Calu3 (cell line): ENCODE results near the gene CHAF1B. TPM values are rescaled to one million over a fixed set of nuclear protein-coding genes. Genes with fewer than 3 reads are reported as not detected.
"Not testable (repeated sequence)": the region's sequence is repeated elsewhere in the genome, so short reads cannot be mapped to it uniquely, and the experiment has no call there.

Experiments
- BruUV-seq: library from RNA; stranded (reverse); fragments of 400-500 nt; replicated peaks from 2 replicates; lab custom pipeline; 2021; lab: Mats Ljungman, UMichigan
- CTCF ChIA-PET: fragments of 300-600 bp; sonication (Branson Sonifier 250); formaldehyde crosslinking; loops from one replicate; lab custom pipeline; 2022; ENCODE audit warnings: antibody characterized with exemption; lab: Charles Lee
- DNase-seq: peaks from one replicate; pipeline ENCODE4 v3.0.0; 2022
- H3K27ac Mint-ChIP-seq: one replicate; pipeline ENCODE4 v1.8.0; 2022; ENCODE audit warnings: mixed read lengths; ENCODE audit not compliant: unreplicated experiment
- H3K27me3 Mint-ChIP-seq: one replicate; pipeline ENCODE4 v1.8.0; 2022; ENCODE audit warnings: mixed read lengths; ENCODE audit not compliant: unreplicated experiment
- H3K36me3 Mint-ChIP-seq: one replicate; pipeline ENCODE4 v1.8.0; 2022; ENCODE audit warnings: mild to moderate bottlenecking, moderate library complexity, mixed read lengths; ENCODE audit not compliant: insufficient read depth, unreplicated experiment
- H3K4me1 Mint-ChIP-seq: one replicate; pipeline ENCODE4 v1.8.0; 2022; ENCODE audit warnings: mild to moderate bottlenecking, low read depth, mixed read lengths; ENCODE audit not compliant: unreplicated experiment
- H3K4me3 Mint-ChIP-seq: one replicate; pipeline ENCODE4 v1.8.0; 2022; ENCODE audit warnings: mild to moderate bottlenecking, low read depth, moderate library complexity, mixed read lengths; ENCODE audit not compliant: unreplicated experiment
- H3K9me3 Mint-ChIP-seq: one replicate; pipeline ENCODE4 v1.8.0; 2022; ENCODE audit warnings: low read depth, mixed read lengths; ENCODE audit not compliant: unreplicated experiment
- intact Hi-C: fragments of 100-400 bp; cut with micrococcal nuclease; formaldehyde crosslinking; loops from one replicate; pipeline ENCODE4 v1.10.0; 2022; ENCODE audit not compliant: unreplicated experiment
- total RNA-seq: library from RNA; stranded (reverse); gene quantifications from 2 replicates; pipeline ENCODE4 v1.2.3, GENCODE V29; 2022
- TF ChIP-seq, protein P1 (sequence below): fragments of 200-600 bp; IDR thresholded peaks from one replicate; pipeline ENCODE4 v1.8.0; 2022; ENCODE audit warnings: antibody characterized with exemption; ENCODE audit not compliant: unreplicated experiment

Gene CHAF1B
- total RNA-seq, 1 experiment from 2014 or later: 16.0 TPM

DNA sequence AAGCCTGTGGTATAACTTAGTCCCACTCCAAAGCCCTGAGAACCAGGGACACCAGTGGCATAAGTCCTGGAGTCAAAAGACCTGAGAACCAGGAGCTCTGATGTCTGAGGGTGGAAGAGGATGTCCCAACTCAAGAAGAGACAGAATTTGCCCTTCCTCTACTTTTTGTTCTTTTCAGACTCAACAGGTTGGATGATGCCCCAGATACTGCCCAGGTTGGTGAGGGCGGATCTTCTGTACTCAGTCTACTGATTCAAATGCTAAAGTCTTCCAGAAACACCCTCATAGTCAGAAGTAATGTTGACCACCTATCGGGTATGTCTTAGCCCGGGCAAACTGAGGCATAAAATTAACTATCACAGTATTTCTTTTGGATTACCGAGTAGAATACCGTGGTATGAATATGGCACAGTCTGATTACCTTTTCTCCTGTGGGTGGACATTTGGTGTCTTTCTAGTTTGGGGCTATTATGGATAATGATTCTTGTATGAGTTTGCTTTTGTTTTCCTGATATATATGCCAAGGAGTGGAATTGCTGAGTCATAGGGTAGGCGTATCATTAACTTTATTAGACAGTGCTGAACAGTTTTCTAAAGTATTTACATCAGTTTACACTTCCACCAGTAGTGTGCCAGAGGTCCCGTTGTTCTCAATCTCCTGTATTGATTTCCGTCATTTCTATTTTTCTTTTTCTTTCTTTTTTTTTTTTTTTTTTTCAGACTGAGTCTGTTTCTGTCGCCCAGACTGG, 3.2 kb upstream of the CHAF1B start:
- DNase-seq: peak; percentile 2
- H3K4me3 Mint-ChIP-seq: no peak overlapping the region
- TF ChIP-seq, protein P1, sequence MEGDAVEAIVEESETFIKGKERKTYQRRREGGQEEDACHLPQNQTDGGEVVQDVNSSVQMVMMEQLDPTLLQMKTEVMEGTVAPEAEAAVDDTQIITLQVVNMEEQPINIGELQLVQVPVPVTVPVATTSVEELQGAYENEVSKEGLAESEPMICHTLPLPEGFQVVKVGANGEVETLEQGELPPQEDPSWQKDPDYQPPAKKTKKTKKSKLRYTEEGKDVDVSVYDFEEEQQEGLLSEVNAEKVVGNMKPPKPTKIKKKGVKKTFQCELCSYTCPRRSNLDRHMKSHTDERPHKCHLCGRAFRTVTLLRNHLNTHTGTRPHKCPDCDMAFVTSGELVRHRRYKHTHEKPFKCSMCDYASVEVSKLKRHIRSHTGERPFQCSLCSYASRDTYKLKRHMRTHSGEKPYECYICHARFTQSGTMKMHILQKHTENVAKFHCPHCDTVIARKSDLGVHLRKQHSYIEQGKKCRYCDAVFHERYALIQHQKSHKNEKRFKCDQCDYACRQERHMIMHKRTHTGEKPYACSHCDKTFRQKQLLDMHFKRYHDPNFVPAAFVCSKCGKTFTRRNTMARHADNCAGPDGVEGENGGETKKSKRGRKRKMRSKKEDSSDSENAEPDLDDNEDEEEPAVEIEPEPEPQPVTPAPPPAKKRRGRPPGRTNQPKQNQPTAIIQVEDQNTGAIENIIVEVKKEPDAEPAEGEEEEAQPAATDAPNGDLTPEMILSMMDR: no peak
- BruUV-seq: no TSS peak
- H3K27me3 Mint-ChIP-seq: no peaks in the 10 kb centered on the region
- peaks cover 16% of the 10 kb centered on the region for H3K36me3 Mint-ChIP-seq
- intact Hi-C loops: no loop called here
- peaks cover 11% of the 10 kb centered on the region for H3K4me1 Mint-ChIP-seq
- CTCF ChIA-PET: interaction anchor here (0.6 kb wide), 1 partner anchor 533 kb away, joined by 4 read pairs; no protein-coding TSS in a partner anchor
- peak overlapping the region; percentile 56 for H3K27ac Mint-ChIP-seq
- H3K9me3 Mint-ChIP-seq: no peaks in the 10 kb centered on the region

DNA sequence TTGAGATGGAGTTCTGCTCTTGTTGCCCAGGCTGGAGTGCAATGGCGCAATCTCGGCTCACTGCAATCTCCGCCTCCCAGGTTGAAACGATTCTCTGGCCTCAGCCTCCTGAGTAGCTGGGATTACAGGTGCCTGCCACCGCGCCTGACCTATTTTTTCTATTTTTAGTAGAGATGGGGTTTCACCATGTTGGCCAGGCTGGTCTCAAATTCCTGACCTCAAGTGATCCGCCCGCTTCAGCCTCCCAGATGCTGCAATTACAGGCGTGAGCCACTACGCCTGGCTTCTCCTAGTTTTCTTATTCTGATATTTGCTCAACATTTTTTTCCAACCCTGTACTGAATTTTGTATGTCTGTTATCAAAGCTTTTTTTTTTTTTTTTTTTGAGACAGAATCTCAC, 2.5 kb upstream of the CHAF1B start:
- H3K4me3 Mint-ChIP-seq, BruUV-seq, H3K27ac Mint-ChIP-seq, H3K9me3 Mint-ChIP-seq, H3K27me3 Mint-ChIP-seq, intact Hi-C loops: not testable (repeated sequence)
- DNase-seq: peak; percentile 2
- CTCF ChIA-PET: interaction anchor here (0.6 kb wide), 1 partner anchor 534 kb away, joined by 4 read pairs; no protein-coding TSS in a partner anchor
- Mint-ChIP-seq H3K36me3 (peaks cover 12% of the 10 kb centered on the region), H3K4me1 (peaks cover 11% of the 10 kb centered on the region)

DNA sequence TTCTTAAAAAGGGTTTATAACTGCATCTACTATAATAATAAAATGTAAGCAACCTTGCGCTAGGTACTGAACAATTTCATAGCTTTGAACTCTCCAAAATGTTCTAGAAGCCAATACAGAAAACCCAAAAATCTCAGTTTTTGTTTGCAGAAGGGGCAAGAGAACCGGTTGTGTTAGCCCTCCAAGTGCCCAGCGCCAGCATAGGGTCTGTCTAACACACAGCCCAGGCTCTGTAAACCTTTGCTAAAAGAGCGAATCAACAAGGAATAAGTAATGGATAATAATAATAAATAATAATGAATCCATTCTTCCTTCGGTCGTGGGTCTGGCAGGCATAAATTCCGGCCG, 333 bp upstream of the CHAF1B start:
- Mint-ChIP-seq H3K27ac (no peak overlapping the region), H3K4me1 (peaks cover 11% of the 10 kb centered on the region), H3K4me3 (peak overlapping the region; percentile 56), H3K9me3 (no peaks in the 10 kb centered on the region), H3K36me3 (peaks cover 12% of the 10 kb centered on the region), H3K27me3 (no peaks in the 10 kb centered on the region)
- no peak for DNase-seq
- TF ChIP-seq, protein P1: no peak
- no TSS peak for BruUV-seq
- CTCF ChIA-PET: interaction anchor here (0.5 kb wide), 1 partner anchor 206 kb away, joined by 4 read pairs; no protein-coding TSS in a partner anchor
- intact Hi-C loops: no loop called here

DNA sequence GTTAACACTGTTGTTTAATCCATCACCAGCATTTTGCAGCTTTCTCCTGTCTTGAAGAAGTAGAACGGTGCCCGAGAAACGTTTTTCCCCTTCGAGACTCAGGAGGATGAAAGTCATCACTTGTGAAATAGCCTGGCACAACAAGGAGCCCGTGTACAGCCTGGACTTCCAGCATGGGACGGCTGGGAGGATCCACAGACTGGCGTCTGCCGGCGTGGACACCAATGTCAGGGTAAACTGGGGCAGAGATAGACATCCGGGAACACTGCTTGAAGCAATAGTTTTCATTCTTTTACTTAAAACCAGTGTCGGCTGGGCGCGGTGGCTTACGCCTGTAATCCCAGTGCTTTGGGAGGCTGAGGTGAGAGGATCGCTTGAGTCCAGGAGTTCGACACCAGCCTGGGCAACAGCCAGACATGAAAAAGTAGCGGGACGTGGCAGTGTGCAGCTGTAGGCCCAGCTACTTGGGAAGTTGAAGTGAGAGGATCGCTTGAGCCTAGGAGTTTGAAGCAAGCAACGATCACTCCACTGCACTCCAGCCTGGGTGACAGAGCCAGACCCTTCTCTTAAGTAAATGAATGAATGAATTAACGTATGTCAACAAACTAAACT, 945 bp downstream of the CHAF1B start:
- Mint-ChIP-seq H3K27ac (no peak overlapping the region), H3K36me3 (peaks cover 12% of the 10 kb centered on the region), H3K4me1 (peaks cover 11% of the 10 kb centered on the region), H3K9me3 (no peaks in the 10 kb centered on the region), H3K4me3 (peak overlapping the region; percentile 56), H3K27me3 (no peaks in the 10 kb centered on the region)
- BruUV-seq: TSS peak; percentile 36
- intact Hi-C loops: no loop called here
- TF ChIP-seq, protein P1: no peak
- CTCF ChIA-PET: interaction anchor here (0.5 kb wide), 1 partner anchor 11 kb away, joined by 3 read pairs; no protein-coding TSS in a partner anchor
- DNase-seq: no peak
